ENCODE measurements around the gene ADRM1.

The ADRM1 gene

DNA sequence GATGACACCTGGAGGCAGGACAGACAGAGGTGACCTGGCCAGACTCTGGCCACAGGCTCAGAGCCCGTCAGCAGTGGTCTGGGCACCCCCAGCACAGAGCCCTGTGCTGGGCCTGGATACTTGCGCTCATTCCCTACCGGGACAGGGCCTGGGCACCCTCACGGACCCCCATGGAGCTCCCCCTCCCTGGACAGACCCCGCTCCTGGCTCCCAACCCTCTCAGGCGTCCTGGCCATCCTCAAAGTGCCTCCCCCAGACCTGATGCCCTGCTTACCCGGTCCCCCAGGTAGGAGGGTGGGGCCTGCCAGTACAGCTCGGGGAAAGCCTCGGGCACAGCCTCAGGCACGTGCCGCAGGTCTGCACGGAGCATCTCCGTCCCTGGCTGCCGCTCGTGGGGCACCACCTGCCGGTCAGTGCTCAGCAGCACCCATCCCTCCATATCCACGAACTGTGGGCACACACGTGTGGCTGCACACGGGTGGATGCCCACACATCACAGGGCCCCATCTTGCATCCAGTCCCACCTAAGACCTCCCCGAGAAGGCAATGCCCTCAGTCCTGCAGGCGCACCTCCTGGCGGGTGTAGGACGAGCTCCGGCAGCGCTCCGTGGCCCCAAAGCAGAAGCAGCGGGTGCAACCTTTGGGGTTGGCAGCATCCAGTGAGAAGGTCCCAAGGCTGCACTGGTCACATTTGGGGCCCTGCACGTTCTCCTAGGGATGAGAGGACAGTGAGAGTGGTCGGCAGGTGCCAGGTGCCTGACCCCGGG lies 24.3 kb downstream of the ADRM1 start:
- no peak for DNase-seq

- no peak for DNase-seq
Measured at GRCh38 chr20:62327726-62328495, 25.1 kb downstream of the ADRM1 start.

GRCh38 chr20:62328684-62329388 lies 26.0 kb downstream of the ADRM1 start:
- no peak for DNase-seq

GRCh38 chr20:62329389-62330377 lies 26.9 kb downstream of the ADRM1 start:
- DNase-seq, result no peak

- DNase-seq, result no peak
Measured at GRCh38 chr20:62330576-62331317, 27.9 kb downstream of the ADRM1 start.

- no peak for DNase-seq
Measured at GRCh38 chr20:62331347-62331746, 28.6 kb downstream of the ADRM1 start.

DNA sequence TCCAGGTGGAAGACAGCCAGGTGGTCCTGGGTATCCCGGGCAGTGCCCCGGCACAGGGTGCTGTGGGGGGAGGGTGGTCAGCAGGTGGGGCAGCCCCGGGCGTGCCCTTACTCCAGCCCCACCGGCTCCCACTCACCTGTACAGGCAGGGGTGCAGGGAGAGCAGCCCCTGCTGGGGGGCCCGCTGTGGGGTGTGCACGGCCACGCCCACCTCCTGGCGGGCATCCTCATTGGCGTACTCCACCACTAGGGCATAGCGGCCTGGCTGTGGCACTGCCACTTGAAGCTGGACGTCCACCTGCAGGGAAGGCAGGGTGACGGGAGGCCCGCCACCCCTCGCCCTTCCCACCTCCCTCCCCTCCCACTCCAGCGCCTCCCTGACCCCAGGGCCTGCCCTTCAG lies 29.6 kb downstream of the ADRM1 start:
- DNase-seq, result no peak

DNA sequence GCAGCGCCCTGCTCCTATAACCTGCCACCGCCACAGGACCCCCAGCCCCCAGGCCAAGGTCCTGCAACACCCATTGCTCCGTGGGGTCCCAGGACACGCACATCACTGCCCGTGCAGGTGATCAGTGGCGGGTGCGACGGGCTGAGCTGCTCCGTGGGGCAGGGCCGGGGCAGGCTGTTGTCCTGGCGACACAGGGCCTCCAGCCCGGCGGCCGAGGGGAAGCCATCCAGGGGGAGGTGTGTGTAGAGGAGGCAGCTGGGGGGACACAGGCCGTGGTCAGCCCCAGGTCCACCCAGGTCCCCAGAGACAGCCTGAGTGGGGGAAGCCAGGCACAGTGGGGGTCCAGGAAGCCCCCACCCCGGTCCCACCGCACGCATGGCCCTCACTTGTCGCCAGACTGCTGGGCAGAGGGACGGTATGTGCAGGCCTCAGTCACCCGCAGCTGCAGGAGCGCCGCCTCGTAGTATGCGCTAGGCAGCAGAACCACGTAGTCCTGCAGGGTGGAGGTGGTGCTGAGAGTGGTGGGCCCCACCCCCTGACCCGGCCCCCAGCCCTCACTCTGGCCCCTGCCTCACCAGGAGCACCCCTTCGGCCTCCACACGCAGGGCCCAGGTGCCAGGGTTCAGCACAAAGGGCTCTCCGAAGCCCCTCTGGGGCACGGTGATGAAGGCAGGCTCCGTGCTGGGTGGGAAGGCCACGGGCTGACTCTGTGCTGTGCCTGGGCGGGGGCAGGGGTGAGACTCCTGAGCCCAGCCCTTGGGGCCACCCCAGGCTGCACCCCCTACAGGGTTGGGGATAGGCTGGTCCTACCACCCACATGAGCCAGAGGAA lies 30.4 kb downstream of the ADRM1 start:
- no peak for DNase-seq

DNA sequence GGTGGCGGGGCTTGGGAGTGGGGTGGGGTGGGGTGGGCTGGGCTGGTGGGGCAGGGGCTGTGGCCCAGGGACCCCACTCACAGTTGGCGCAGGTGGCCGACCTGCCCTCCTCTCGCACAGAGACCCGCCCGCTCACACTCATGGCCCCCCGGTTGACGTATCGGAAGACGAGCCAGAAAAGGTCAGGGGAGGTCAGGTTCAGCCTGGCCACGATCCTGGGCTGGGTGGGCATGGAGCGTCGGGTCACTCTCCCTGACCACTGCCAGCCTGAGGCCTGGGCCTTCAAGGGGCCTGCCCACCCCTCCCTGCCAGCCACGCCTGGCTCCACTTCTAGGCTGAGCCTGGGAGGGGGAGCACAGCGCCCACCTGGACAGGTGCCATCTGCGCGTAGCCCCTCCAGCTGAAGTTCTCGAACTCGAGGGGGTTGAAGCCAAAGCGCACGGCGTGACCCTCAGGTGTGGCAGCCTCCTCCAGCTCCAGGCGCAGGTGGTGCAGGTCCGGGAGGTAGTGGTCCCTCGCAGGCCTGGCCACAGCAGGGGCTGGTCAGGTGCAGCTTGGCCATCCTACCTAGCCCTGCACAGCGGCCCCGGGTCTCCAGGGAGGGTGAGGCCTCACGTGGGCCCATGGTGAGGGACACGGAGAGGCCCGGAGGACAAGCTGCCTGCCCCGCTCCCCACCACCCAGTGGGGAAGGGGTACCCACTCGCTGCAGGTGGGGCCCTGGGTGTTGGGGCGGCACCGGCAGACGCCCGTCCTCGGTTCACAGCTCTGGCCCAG lies 31.2 kb downstream of the ADRM1 start:
- DNase-seq, result no peak

DNA sequence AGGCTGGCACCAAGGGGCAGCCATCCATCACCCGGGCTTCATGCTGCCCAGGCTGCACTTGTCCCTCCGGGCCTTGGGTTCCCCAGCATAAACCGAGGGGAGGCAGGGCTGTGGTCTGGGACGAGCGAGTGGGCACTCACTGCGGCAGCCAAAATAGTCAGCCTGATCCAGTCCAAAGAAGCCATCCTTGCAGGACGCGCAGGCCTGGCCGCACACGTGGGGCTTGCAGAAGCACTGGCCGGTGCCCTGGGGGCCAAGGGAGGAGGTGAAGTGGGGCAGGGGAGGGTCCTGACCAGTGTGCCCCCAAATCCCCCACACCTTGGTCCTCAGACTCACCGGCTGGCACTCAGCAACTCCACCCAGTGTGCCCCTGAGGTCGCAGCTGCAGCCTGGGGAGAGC lies 32.1 kb downstream of the ADRM1 start:
- DNase-seq, result no peak

- no peak for DNase-seq
Measured at GRCh38 chr20:62335532-62335931, 32.7 kb downstream of the ADRM1 start.

GRCh38 chr20:62336329-62336728 lies 33.5 kb downstream of the ADRM1 start:
- no peak for DNase-seq

GRCh38 chr20:62336775-62337557 lies 34.2 kb downstream of the ADRM1 start:
- no peak for DNase-seq

GRCh38 chr20:62337558-62338293 lies 34.9 kb downstream of the ADRM1 start:
- peak in 1 of 2 donors; percentile 51 for DNase-seq

GRCh38 chr20:62338294-62338620 lies 35.5 kb downstream of the ADRM1 start:
- no peak for DNase-seq

DNA sequence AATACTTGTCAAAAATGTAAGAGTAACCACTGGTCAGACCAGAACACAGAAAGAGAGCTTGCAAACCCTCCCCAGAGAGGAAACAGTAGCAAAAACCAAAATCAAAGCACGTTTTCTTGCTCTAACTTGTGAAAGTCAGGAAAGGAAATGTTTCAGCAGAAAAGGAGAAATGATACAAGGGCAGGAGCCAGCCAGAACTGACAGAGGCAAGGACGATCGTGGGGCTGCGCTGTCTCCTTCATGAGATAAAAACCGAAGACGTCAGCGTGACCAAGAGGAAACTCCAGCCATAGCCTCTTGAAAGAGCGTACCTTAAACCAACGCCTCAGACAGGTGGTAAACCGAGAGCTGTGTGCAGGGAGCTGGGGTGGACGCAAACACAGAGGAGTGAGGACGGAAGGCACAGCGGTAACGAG lies 36.9 kb downstream of the ADRM1 start:
- peak in 1 of 2 donors; percentile 44 for DNase-seq

DNA sequence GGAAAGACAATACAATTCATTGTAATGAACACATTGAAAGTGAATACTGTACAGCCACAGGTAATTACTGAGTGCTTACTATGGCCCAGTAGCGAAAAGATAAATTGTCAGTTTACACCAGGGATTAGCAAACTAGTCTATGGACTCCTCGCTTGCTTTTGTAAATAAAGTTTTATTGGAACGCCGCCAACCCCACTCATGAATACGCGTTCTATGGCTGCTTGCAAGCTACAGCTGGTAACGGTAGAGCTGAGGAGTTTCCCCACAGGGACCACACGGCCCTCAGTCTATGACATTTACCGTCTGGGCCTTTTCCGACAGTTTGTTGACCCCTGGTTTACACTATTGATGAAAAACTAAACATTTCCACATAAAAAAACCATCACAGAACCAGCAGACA lies 40.1 kb downstream of the ADRM1 start:
- no peak for DNase-seq

DNA sequence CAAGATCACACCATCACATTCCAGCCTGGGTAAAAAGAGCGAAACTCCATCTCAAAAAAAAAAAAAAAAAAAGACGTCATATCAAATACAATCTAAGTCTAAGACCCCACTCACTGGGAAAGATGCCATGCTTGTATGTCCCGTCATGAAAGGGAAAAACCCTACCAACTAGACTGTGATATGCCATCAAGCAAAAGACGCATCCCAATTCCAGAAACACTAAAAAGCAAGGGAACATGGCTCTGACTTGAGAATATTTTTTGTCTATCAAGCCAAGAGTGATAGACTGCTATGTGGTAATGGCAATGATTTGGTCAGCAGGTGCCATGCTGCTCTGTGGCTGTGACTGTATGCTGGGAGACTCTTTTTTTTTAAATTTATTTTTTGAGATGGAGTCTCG lies 41.3 kb downstream of the ADRM1 start:
- no peak for DNase-seq

GRCh38 chr20:62344782-62345181 lies 42.0 kb downstream of the ADRM1 start:
- no peak for DNase-seq
